Liver (tissue), 9 donors: Measurements from ENCODE around the gene KDM5C. TPM values are rescaled to one million over a fixed set of nuclear protein-coding genes. Genes with fewer than 3 reads are reported as not detected.

Experiments
- DNase-seq: peaks from one replicate; pipeline ENCODE4 v3.0.0-alpha.2; 2017; ENCODE audit warnings: low spot score
- H3K27ac ChIP-seq, 2 donors: one replicate each; pipeline ENCODE4 v1.7.0; 2013; ENCODE audit warnings: inconsistent platforms in 2 of 2, low read length in 2 of 2, control low read depth in 1 of 2, low read depth in 1 of 2, mild to moderate bottlenecking in 1 of 2
- H3K27me3 ChIP-seq, 4 donors: one replicate each; pipeline versions ENCODE4 v1.6.1 to v1.7.0; 2013; ENCODE audit warnings: low read length in 3 of 4, inconsistent platforms in 1 of 4, mild to moderate bottlenecking in 1 of 4, moderate library complexity in 1 of 4; ENCODE audit not compliant: control insufficient read depth in 4 of 4, insufficient read depth in 4 of 4
- H3K36me3 ChIP-seq, 4 donors: one replicate each; pipeline versions ENCODE4 v1.6.1 to v1.7.0; 2013; ENCODE audit warnings: low read length in 3 of 4, mild to moderate bottlenecking in 3 of 4, low read depth in 1 of 4, moderate library complexity in 1 of 4; ENCODE audit not compliant: control insufficient read depth in 4 of 4, insufficient read depth in 3 of 4
- H3K4me1 ChIP-seq, 4 donors: one replicate each; pipeline versions ENCODE4 v1.6.1 to v1.7.0; 2013; ENCODE audit warnings: low read length in 3 of 4, mild to moderate bottlenecking in 3 of 4, moderate library complexity in 1 of 4; ENCODE audit not compliant: control insufficient read depth in 4 of 4, insufficient read depth in 4 of 4
- H3K4me3 ChIP-seq, 3 donors: one replicate each; pipeline versions ENCODE4 v1.6.1 to v1.7.0; 2013; ENCODE audit warnings: low read length in 3 of 3, control low read depth in 1 of 3, low read depth in 1 of 3, mild to moderate bottlenecking in 1 of 3
- H3K9ac ChIP-seq, 2 donors: one replicate each; pipeline ENCODE4 v1.7.0; 2013; ENCODE audit warnings: low read length in 2 of 2, mild to moderate bottlenecking in 2 of 2, moderate library complexity in 2 of 2, control low read depth in 1 of 2, low read depth in 1 of 2
- H3K9me3 ChIP-seq, 4 donors: one replicate each; pipeline versions ENCODE4 v1.6.1 to v1.7.0; 2013; ENCODE audit warnings: low read length in 3 of 4; ENCODE audit not compliant: control insufficient read depth in 4 of 4
- ATF3 ChIP-seq: IDR thresholded peaks from 2 replicates; pipeline ENCODE4 v1.6.1; 2016; ENCODE audit warnings: antibody characterized with exemption
- CTCF ChIP-seq: fragments of 150-350 bp; IDR thresholded peaks from 2 replicates; pipeline ENCODE4 v1.5.1; 2017; ENCODE audit warnings: improper control_type of control experiment, low read depth, low read length; ENCODE audit not compliant: missing input control
- EGR1 ChIP-seq, 2 donors: IDR thresholded peaks; 2 replicates each; pipeline ENCODE4 v1.6.1; 2016 to 2018; ENCODE audit warnings: antibody characterized with exemption in 2 of 2, low read depth in 2 of 2
- FOXA1 ChIP-seq: IDR thresholded peaks from 2 replicates; pipeline ENCODE4 v1.6.1; 2016; ENCODE audit warnings: antibody characterized with exemption
- FOXA2 ChIP-seq: IDR thresholded peaks from 2 replicates; pipeline ENCODE4 v1.6.1; 2016; ENCODE audit warnings: antibody characterized with exemption
- GABPA ChIP-seq, 2 donors: IDR thresholded peaks in 1 of 2; conservative IDR thresholded peaks in 1 of 2; 2 replicates each; pipeline ENCODE4 v1.6.1; 2016; ENCODE audit warnings: antibody characterized with exemption in 2 of 2, mild to moderate bottlenecking in 1 of 2, moderate library complexity in 1 of 2
- JUND ChIP-seq, 2 donors: IDR thresholded peaks; 2 replicates each; pipeline ENCODE4 v1.6.1; 2016; ENCODE audit warnings: antibody characterized with exemption in 2 of 2
- MAX ChIP-seq: IDR thresholded peaks from 2 replicates; pipeline ENCODE4 v1.6.1; 2016; ENCODE audit warnings: antibody characterized with exemption
- REST ChIP-seq: IDR thresholded peaks from 2 replicates; pipeline ENCODE4 v1.6.1; 2016; ENCODE audit warnings: antibody characterized with exemption, mild to moderate bottlenecking
- RXRA ChIP-seq, 2 donors: IDR thresholded peaks; 2 replicates each; pipeline ENCODE4 v1.6.1; 2017 to 2018; ENCODE audit warnings: antibody characterized with exemption in 2 of 2, mild to moderate bottlenecking in 1 of 2
- SP1 ChIP-seq: IDR thresholded peaks from 2 replicates; pipeline ENCODE4 v1.6.1; 2018; ENCODE audit warnings: antibody characterized with exemption, mild to moderate bottlenecking
- TAF1 ChIP-seq: conservative IDR thresholded peaks from 2 replicates; pipeline ENCODE4 v1.6.1; 2016; ENCODE audit warnings: antibody characterized with exemption, mild to moderate bottlenecking
- YY1 ChIP-seq: IDR thresholded peaks from 2 replicates; pipeline ENCODE4 v1.6.1; 2016; ENCODE audit warnings: antibody characterized with exemption, mild to moderate bottlenecking
- ZBTB33 ChIP-seq: IDR thresholded peaks from 2 replicates; pipeline ENCODE4 v1.6.1; 2016; ENCODE audit warnings: antibody characterized with exemption
- WGBS: extraction: QIAGEN DNeasy Blood & Tissue Kit; methylation state at CpG from one replicate; pipeline ENCODE4 v1.1.7; 2013; 5-methylcytosine and 5-hydroxymethylcytosine counted together
- polyA plus RNA-seq, 2 donors: library from polyadenylated mRNA; stranded (reverse) in 1 of 2; unstranded in 1 of 2; fragments of 200-250 nt in 1 of 2; fragments of >200 nt in 1 of 2; fragmentation: Nextera tagmentation in 1 of 2; extraction: Ambion mirVana in 1 of 2; gene quantifications; one replicate each; pipeline versions ENCODE4 v1.2.1 to v1.2.3, GENCODE V29; 2013 to 2015
- total RNA-seq, 2 donors: library from RNA; depleted of rRNA; stranded (reverse); fragments of >200 nt; gene quantifications; one replicate each; pipeline ENCODE4 v1.2.3, GENCODE V29; 2014
- donor health status: healthy.
- donor health status: healthy.
- donor health status: healthy.
- donor health status: healthy.
- donor health status: healthy.

The KDM5C gene
- total and polyA plus RNA-seq, 4 donors, result 14.7 to 74.7 (median 27.0) TPM

- no peak for TF ChIP-seq MAX
- no peak for TF ChIP-seq CTCF
- no peak for TF ChIP-seq YY1
- no peak for TF ChIP-seq GABPA (IDR thresholded peaks at IDR 0.05 in 1 of 2, conservative IDR thresholded peaks at IDR 0.05 in 1 of 2)
Measured at GRCh38 chrX:53163436-53163835, 61.6 kb downstream of the KDM5C start (continued).

GRCh38 chrX:53160297-53160983, 64.6 kb downstream of the KDM5C start:
- Histone ChIP-seq H3K36me3 (no peaks in the 10 kb centered on the region), H3K27ac (no peak overlapping the region), H3K9me3 (no peaks in the 10 kb centered on the region), H3K27me3 (no peaks in the 10 kb centered on the region), H3K4me3 (no peak overlapping the region), H3K9ac (no peak overlapping the region), H3K4me1 (no peaks in the 10 kb centered on the region)
- DNase-seq, result no peak
- 85% methylated on average over 6 of the region's 6 CpGs for WGBS
- TF ChIP-seq REST, result no peak
- no peak for TF ChIP-seq ATF3
- TF ChIP-seq FOXA1, result no peak
- TF ChIP-seq MAX, result no peak

- no peak for DNase-seq
- H3K4me3 ChIP-seq, result no peak overlapping the region
- H3K27ac ChIP-seq, result no peak overlapping the region
- H3K9ac ChIP-seq, result no peak overlapping the region
- no peaks in the 10 kb centered on the region for H3K36me3 ChIP-seq
- no peaks in the 10 kb centered on the region for H3K9me3 ChIP-seq
- H3K27me3 ChIP-seq, result no peaks in the 10 kb centered on the region
- H3K4me1 ChIP-seq, result no peaks in the 10 kb centered on the region
- WGBS, result 92% methylated on average over 11 of the region's 11 CpGs
- TF ChIP-seq TAF1, result no peak
- no peak for TF ChIP-seq RXRA (IDR thresholded peaks at IDR 0.05)
- no peak for TF ChIP-seq GABPA (IDR thresholded peaks at IDR 0.05 in 1 of 2, conservative IDR thresholded peaks at IDR 0.05 in 1 of 2)
- no peak for TF ChIP-seq JUND (IDR thresholded peaks at IDR 0.05)
- TF ChIP-seq MAX, result no peak
- TF ChIP-seq FOXA2, result no peak
- TF ChIP-seq ZBTB33, result no peak
- no peak for TF ChIP-seq SP1
- no peak for TF ChIP-seq REST
- TF ChIP-seq EGR1 (IDR thresholded peaks at IDR 0.05; ENCODE audit: low read depth in 2 of 2), result no peak
Measured at GRCh38 chrX:53159184-53159583, 65.8 kb downstream of the KDM5C start.
